Trophoblast cell (in vitro differentiated cells and primary cell): Measurements from ENCODE around the gene TEK.

Experiments
- DNase-seq, 2 donors: peaks; one replicate each; pipeline ENCODE4 v3.0.0-alpha.2; 2016
- H2AFZ ChIP-seq: 2 replicates; pipeline ENCODE4 v1.6.1; 2013; ENCODE audit warnings: low read length, moderate library complexity, mild to moderate bottlenecking; ENCODE audit not compliant: insufficient read depth, poor library complexity
- H2AK5ac ChIP-seq: 2 replicates; pipeline ENCODE4 v1.6.1; 2013; ENCODE audit warnings: mild to moderate bottlenecking, low read length
- H2BK120ac ChIP-seq: 2 replicates; pipeline ENCODE4 v1.6.1; 2013; ENCODE audit warnings: low read length, mild to moderate bottlenecking, moderate library complexity; ENCODE audit not compliant: insufficient read depth, poor library complexity
- H2BK12ac ChIP-seq: 2 replicates; pipeline ENCODE4 v1.6.1; 2013; ENCODE audit warnings: mild to moderate bottlenecking, low read length, moderate library complexity
- H2BK5ac ChIP-seq: 2 replicates; pipeline ENCODE4 v1.6.1; 2013; ENCODE audit warnings: low read length, low read depth, moderate library complexity, mild to moderate bottlenecking; ENCODE audit not compliant: poor library complexity
- H3K14ac ChIP-seq: 2 replicates; pipeline ENCODE4 v1.6.1; 2013; ENCODE audit warnings: mild to moderate bottlenecking, low read length
- H3K18ac ChIP-seq: 2 replicates; pipeline ENCODE4 v1.6.1; 2013; ENCODE audit warnings: mild to moderate bottlenecking, low read length
- H3K23ac ChIP-seq: 2 replicates; pipeline ENCODE4 v1.6.1; 2013; ENCODE audit warnings: low read length
- H3K27ac ChIP-seq: 2 replicates; pipeline ENCODE4 v1.5.1; 2013; ENCODE audit warnings: low read depth, mild to moderate bottlenecking, inconsistent platforms, low read length, moderate library complexity
- H3K27me3 ChIP-seq: 2 replicates; pipeline ENCODE4 v1.6.1; 2013; ENCODE audit warnings: inconsistent platforms, mild to moderate bottlenecking, low read length, moderate library complexity; ENCODE audit not compliant: insufficient read depth
- H3K36me3 ChIP-seq, 2 experiments: 1 replicate in 1 of 2; 2 replicates in 1 of 2; pipeline ENCODE4 v1.6.1; 2013; ENCODE audit warnings: low read length in 2 of 2, mild to moderate bottlenecking in 2 of 2, moderate library complexity in 1 of 2; ENCODE audit not compliant: insufficient read depth in 2 of 2, control insufficient read depth in 1 of 2
- H3K4ac ChIP-seq: 2 replicates; pipeline ENCODE4 v1.6.1; 2013; ENCODE audit warnings: low read depth, mild to moderate bottlenecking, low read length, moderate library complexity
- H3K4me1 ChIP-seq, 2 experiments: 1 replicate in 1 of 2; 2 replicates in 1 of 2; pipeline ENCODE4 v1.6.1; 2013; ENCODE audit warnings: low read length in 2 of 2, mild to moderate bottlenecking in 2 of 2, moderate library complexity in 1 of 2; ENCODE audit not compliant: insufficient read depth in 2 of 2, control insufficient read depth in 1 of 2
- H3K4me2 ChIP-seq: 2 replicates; pipeline ENCODE4 v1.6.1; 2013; ENCODE audit warnings: inconsistent platforms, mild to moderate bottlenecking, low read length, moderate library complexity
- H3K4me3 ChIP-seq: 2 replicates; pipeline ENCODE4 v1.5.1; 2013; ENCODE audit warnings: mild to moderate bottlenecking, low read depth, low read length, inconsistent platforms
- H3K79me1 ChIP-seq: one replicate; pipeline ENCODE4 v1.6.1; 2013; ENCODE audit warnings: low read length
- H3K79me2 ChIP-seq: 2 replicates; pipeline ENCODE4 v1.6.1; 2013; ENCODE audit warnings: low read length, mild to moderate bottlenecking; ENCODE audit not compliant: control insufficient read depth, insufficient read depth, poor library complexity
- H3K9ac ChIP-seq: 2 replicates; pipeline ENCODE4 v1.6.1; 2013; ENCODE audit warnings: mild to moderate bottlenecking, low read length
- H3K9me3 ChIP-seq: 2 replicates; pipeline ENCODE4 v1.6.1; 2013; ENCODE audit warnings: low read depth, mild to moderate bottlenecking, control low read depth, inconsistent platforms, low read length; ENCODE audit not compliant: insufficient read depth
- H4K12ac ChIP-seq: 2 replicates; pipeline ENCODE4 v1.6.1; 2013; ENCODE audit warnings: low read depth, mild to moderate bottlenecking, low read length, moderate library complexity
- H4K8ac ChIP-seq: 2 replicates; pipeline ENCODE4 v1.6.1; 2013; ENCODE audit warnings: low read depth, mild to moderate bottlenecking, low read length, moderate library complexity
- H4K91ac ChIP-seq: one replicate; pipeline ENCODE4 v1.6.1; 2013; ENCODE audit warnings: low read depth, mild to moderate bottlenecking, low read length, moderate library complexity
- WGBS: extraction: QIAGEN DNeasy Blood & Tissue Kit; methylation state at CpG from one replicate; pipeline ENCODE4 v1.1.7; 2013; ENCODE audit warnings: missing lambda C conversion rate; ENCODE audit not compliant: insufficient read length, insufficient coverage; ENCODE audit errors: extremely low coverage; 5-methylcytosine and 5-hydroxymethylcytosine counted together

TEK gene

DNA sequence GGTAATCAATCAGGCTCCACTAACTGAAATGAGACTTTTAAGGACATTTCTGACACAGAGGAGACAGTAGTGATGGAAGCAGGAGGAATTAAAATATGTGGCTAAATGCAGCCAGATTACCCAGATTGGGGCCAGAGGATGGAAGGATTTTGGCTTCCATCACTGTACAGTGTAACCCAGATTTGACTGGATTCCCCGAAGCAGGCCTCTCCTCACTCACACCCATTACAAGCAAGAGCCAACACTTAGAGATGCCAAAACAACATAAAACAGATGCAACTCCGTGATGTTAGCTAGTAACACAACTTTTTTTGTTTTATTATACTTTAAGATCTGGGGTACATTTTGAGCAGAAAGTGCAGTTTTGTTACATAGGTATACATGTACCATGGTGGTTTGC, 17.6 kb downstream of the TEK start:
- Histone ChIP-seq H3K27me3 (no peaks in the 10 kb centered on the region), H3K79me1 (no peaks in the 10 kb centered on the region), H3K27ac (no peak overlapping the region), H2BK12ac (no peak overlapping the region), H3K18ac (no peak overlapping the region), H3K36me3 (no peaks in the 10 kb centered on the region), H3K9ac (no peak overlapping the region), H2AFZ (no peak overlapping the region), H2BK120ac (no peak overlapping the region), H3K23ac (no peak overlapping the region), H2BK5ac (no peak overlapping the region), H3K4me1 (no peaks in the 10 kb centered on the region), H3K4ac (no peak overlapping the region), H3K9me3 (no peaks in the 10 kb centered on the region), H3K4me3 (no peak overlapping the region), H2AK5ac (no peak overlapping the region), H4K8ac (no peak overlapping the region), H4K12ac (no peak overlapping the region), H3K4me2 (no peak overlapping the region), H3K79me2 (no peaks in the 10 kb centered on the region), H4K91ac (no peak overlapping the region), H3K14ac (no peak overlapping the region)
- no CpG with 5 or more reads among the region's 2 CpGs for WGBS
- DNase-seq: no peak

DNA sequence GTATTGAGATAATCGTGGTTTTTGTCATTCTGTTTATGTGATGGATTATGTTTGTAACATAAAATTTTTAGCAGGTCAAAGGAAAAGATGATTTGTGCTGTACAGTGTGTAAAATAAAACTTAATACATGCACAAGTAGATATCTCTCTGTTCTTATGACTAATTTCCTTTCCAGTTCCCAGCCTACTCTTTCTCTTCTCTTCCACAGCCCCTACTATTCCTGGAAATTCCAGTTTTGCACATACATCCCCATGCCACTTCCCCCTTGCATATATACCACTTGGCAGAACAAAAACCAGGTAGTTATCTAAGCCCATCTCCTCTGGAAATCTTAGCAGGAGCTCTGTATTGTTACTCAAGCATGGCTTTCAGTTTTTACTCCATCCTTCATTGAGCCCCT, 20.2 kb downstream of the TEK start:
- Histone ChIP-seq H3K4ac (no peak overlapping the region), H3K9me3 (no peaks in the 10 kb centered on the region), H4K91ac (no peak overlapping the region), H4K8ac (no peak overlapping the region), H2BK120ac (no peak overlapping the region), H3K18ac (no peak overlapping the region), H3K4me3 (no peak overlapping the region), H2AFZ (no peak overlapping the region), H3K23ac (no peak overlapping the region), H3K14ac (no peak overlapping the region), H4K12ac (no peak overlapping the region), H3K4me2 (no peak overlapping the region), H3K9ac (no peak overlapping the region), H2BK12ac (no peak overlapping the region), H3K27ac (no peak overlapping the region), H3K79me1 (no peaks in the 10 kb centered on the region), H3K27me3 (no peaks in the 10 kb centered on the region), H3K4me1 (no peaks in the 10 kb centered on the region), H2AK5ac (no peak overlapping the region), H2BK5ac (no peak overlapping the region), H3K79me2 (no peaks in the 10 kb centered on the region), H3K36me3 (no peaks in the 10 kb centered on the region)
- WGBS: no CpG with 5 or more reads among the region's 1 CpG
- DNase-seq: no peak

DNA sequence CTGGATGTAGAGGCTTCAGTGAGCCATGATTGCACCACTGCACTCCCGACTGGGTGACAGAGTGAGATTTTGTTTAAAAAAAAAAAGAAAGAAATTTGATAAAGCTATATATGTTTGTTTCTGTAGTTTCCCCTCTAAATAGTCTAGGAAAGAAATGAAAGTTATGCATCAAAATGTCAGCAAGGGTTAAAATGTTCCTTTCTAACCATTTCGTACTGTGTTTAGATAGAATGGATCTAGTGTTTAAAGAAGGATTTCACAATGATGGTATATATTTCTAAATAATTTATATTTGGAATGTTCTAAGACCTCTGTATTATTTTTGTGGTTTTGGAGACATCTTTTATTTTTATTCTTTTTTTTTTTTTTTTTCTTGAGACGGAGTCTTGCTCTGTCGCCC, 22.7 kb downstream of the TEK start:
- H3K4me3 ChIP-seq: no peak overlapping the region
- no peak overlapping the region for H3K9ac ChIP-seq
- no peaks in the 10 kb centered on the region for H3K27me3 ChIP-seq
- no peaks in the 10 kb centered on the region for H3K9me3 ChIP-seq
- no peak overlapping the region for H4K8ac ChIP-seq
- H3K79me1 ChIP-seq: no peaks in the 10 kb centered on the region
- WGBS: no CpG with 5 or more reads among the region's 4 CpGs
- H2BK120ac ChIP-seq: no peak overlapping the region
- H3K79me2 ChIP-seq: no peaks in the 10 kb centered on the region
- no peak overlapping the region for H3K27ac ChIP-seq
- no peaks in the 10 kb centered on the region for H3K4me1 ChIP-seq
- H3K36me3 ChIP-seq: no peaks in the 10 kb centered on the region
- H2BK12ac ChIP-seq: no peak overlapping the region
- no peak overlapping the region for H4K12ac ChIP-seq
- no peak overlapping the region for H3K4ac ChIP-seq
- H2AK5ac ChIP-seq: no peak overlapping the region
- no peak for DNase-seq
- H4K91ac ChIP-seq: no peak overlapping the region
- H3K23ac ChIP-seq: no peak overlapping the region
- H2BK5ac ChIP-seq: no peak overlapping the region
- H2AFZ ChIP-seq: no peak overlapping the region
- no peak overlapping the region for H3K4me2 ChIP-seq
- no peak overlapping the region for H3K18ac ChIP-seq
- H3K14ac ChIP-seq: no peak overlapping the region

DNA sequence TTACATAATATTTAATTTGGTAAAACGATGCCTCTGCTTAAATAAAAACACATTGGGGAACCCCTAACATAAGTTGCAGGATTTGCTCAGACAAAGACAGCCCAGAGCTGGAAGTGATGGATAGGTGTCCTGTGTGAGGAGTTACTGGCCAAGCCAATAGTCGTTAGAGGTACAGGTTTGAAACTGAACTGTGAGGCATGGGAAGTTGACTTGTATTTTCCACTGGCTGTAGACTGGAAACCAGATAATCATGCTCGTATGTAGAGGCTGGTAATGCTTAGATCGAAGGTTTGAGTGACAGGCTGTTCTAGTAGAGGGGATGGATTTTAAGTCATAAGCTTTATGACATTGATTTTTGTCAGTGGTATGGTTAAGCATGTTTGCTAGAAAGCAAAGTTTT, 24.8 kb downstream of the TEK start:
- Histone ChIP-seq H3K79me1 (no peaks in the 10 kb centered on the region), H3K9ac (no peak overlapping the region), H3K36me3 (no peaks in the 10 kb centered on the region), H3K9me3 (no peaks in the 10 kb centered on the region), H2AFZ (no peak overlapping the region), H3K27me3 (no peaks in the 10 kb centered on the region), H4K8ac (no peak overlapping the region), H3K4ac (no peak overlapping the region), H2BK120ac (no peak overlapping the region), H3K4me1 (no peaks in the 10 kb centered on the region), H2BK12ac (no peak overlapping the region), H3K14ac (no peak overlapping the region), H4K12ac (no peak overlapping the region), H3K18ac (no peak overlapping the region), H2AK5ac (no peak overlapping the region), H2BK5ac (no peak overlapping the region), H4K91ac (no peak overlapping the region), H3K4me2 (no peak overlapping the region), H3K79me2 (no peaks in the 10 kb centered on the region), H3K4me3 (no peak overlapping the region), H3K27ac (no peak overlapping the region), H3K23ac (no peak overlapping the region)
- DNase-seq: no peak
- WGBS: no CpG with 5 or more reads among the region's 4 CpGs
